Measurements from ENCODE around the gene IL17RA.
"Not testable (repeated sequence)": the region's sequence is repeated elsewhere in the genome, so short reads cannot be mapped to it uniquely, and the experiment has no call there.

IL17RA gene

GRCh38 chr22:17084554-17085276, at the start of gene IL17RA:
IL17RA (plus strand) TSS chr22:17085000; CDS start chr22:17085092, 92 bp downstream.
- in situ Hi-C loops (cut with MboI; ENCODE audit: low pct_unique_long_range_greater_than_20kb, low sequenced_read_pairs, unreplicated experiment): no loop called here
- no peak for TF ChIP-seq CTCF (IDR thresholded peaks at IDR 0.05; ENCODE audit: extremely low read depth, insufficient read depth, missing control alignments)
- peak; percentile 95 for DNase-seq (ENCODE audit: low spot score)

- no peak for TF ChIP-seq CTCF (IDR thresholded peaks at IDR 0.05; ENCODE audit: extremely low read depth, insufficient read depth, missing control alignments)
- in situ Hi-C loops (cut with MboI; ENCODE audit: low pct_unique_long_range_greater_than_20kb, low sequenced_read_pairs, unreplicated experiment): no loop called here
These were observed 49.6 kb upstream of the IL17RA start for GRCh38 chr22:17035246-17035645.

GRCh38 chr22:17035976-17036841, 48.6 kb upstream of the IL17RA start:
- in situ Hi-C loops (cut with MboI; ENCODE audit: low pct_unique_long_range_greater_than_20kb, low sequenced_read_pairs, unreplicated experiment); DNase-seq (ENCODE audit: low spot score): not testable (repeated sequence)

More at GRCh38 chr22:17035246-17035645, 49.6 kb upstream of the IL17RA start:
- DNase-seq (ENCODE audit: low spot score): no peak

GRCh38 chr22:17036842-17037711, 47.7 kb upstream of the IL17RA start:
- in situ Hi-C loops (cut with MboI; ENCODE audit: low pct_unique_long_range_greater_than_20kb, low sequenced_read_pairs, unreplicated experiment); DNase-seq (ENCODE audit: low spot score): not testable (repeated sequence)

- DNase-seq (ENCODE audit: low spot score): no peak
- in situ Hi-C loops (cut with MboI; ENCODE audit: low pct_unique_long_range_greater_than_20kb, low sequenced_read_pairs, unreplicated experiment): no loop called here
- no peak for TF ChIP-seq CTCF (IDR thresholded peaks at IDR 0.05; ENCODE audit: extremely low read depth, insufficient read depth, missing control alignments)
These were observed 41.3 kb upstream of the IL17RA start for GRCh38 chr22:17043521-17043920.

- no peak for DNase-seq (ENCODE audit: low spot score)
- no peak for TF ChIP-seq CTCF (IDR thresholded peaks at IDR 0.05; ENCODE audit: extremely low read depth, insufficient read depth, missing control alignments)
- in situ Hi-C loops (cut with MboI; ENCODE audit: low pct_unique_long_range_greater_than_20kb, low sequenced_read_pairs, unreplicated experiment): no loop called here
These were observed 38.0 kb upstream of the IL17RA start for GRCh38 chr22:17046566-17047348.

GRCh38 chr22:17047656-17048055, 37.1 kb upstream of the IL17RA start:
- in situ Hi-C loops (cut with MboI; ENCODE audit: low pct_unique_long_range_greater_than_20kb, low sequenced_read_pairs, unreplicated experiment): no loop called here

More at GRCh38 chr22:17047656-17048055, 37.1 kb upstream of the IL17RA start:
- TF ChIP-seq CTCF (IDR thresholded peaks at IDR 0.05; ENCODE audit: extremely low read depth, insufficient read depth, missing control alignments): no peak
- DNase-seq (ENCODE audit: low spot score): no peak

Measured in GM13977 (cell line).